K562 (cell line): Measurements from ENCODE around the gene CTTNBP2NL. TPM values are rescaled to one million over a fixed set of nuclear protein-coding genes. Genes with fewer than 3 reads are reported as not detected.

ENCODE experiments used
- ATAC-seq: fragments of 200-7000 bp; cut with Tn5 transposase; 3 replicates; pipeline ENCODE4 v1.9.1; 2020; ENCODE audit warnings: moderate library complexity
- BruUV-seq: library from RNA; stranded (reverse); fragments of 400-500 nt; replicated peaks from 2 replicates; lab custom pipeline; 2021; lab: Mats Ljungman, UMichigan
- CTCF ChIA-PET: fragments of 300-600 bp; formaldehyde crosslinking; extraction: SDS; loops from one replicate; lab custom pipeline; 2021; ENCODE audit warnings: low intra/inter-chr PET ratio; lab: Yijun Ruan, JAX
- POLR2A ChIA-PET: fragments of 300-600, 350-650 bp; sonication (Branson Sonifier 250); formaldehyde crosslinking; extraction: SDS; loops from one replicate; lab custom pipeline; 2021; ENCODE audit warnings: antibody characterized with exemption, inconsistent platforms; lab: Yijun Ruan, JAX
- DNase-seq, 4 experiments: peaks; one replicate each; pipeline versions ENCODE4 v3.0.0 to v3.0.0-alpha.2; 2011 to 2018; ENCODE audit warnings: low spot score in 3 of 4, mixed read lengths in 3 of 4; ENCODE audit errors: extremely low read depth in 1 of 4
- FAIRE-seq: peaks from 2 replicates; lab custom pipeline; 2011; peaks lifted over from hg19 to GRCh38; lab: Jason Lieb, UNC
- H2AFZ ChIP-seq: 2 replicates; pipeline ENCODE4 v1.6.0; 2011; ENCODE audit warnings: low read depth, low read length, control low read depth, inconsistent platforms
- H3K27ac ChIP-seq: fragments of 200-600 bp; 3 replicates; pipeline ENCODE4 v1.8.0; 2011; ENCODE audit warnings: low read depth, mild to moderate bottlenecking, control low read depth, inconsistent platforms, low read length, moderate library complexity, mixed read lengths; ENCODE audit errors: extremely low read depth
- H3K27me3 ChIP-seq, 2 experiments: fragments of 300-600 bp in 1 of 2; 2 replicates in 1 of 2; 3 replicates in 1 of 2; pipeline versions ENCODE4 v1.6.0 to v1.8.0; 2011; ENCODE audit warnings: inconsistent platforms in 2 of 2, low read length in 2 of 2, mild to moderate bottlenecking in 1 of 2, mixed read lengths in 1 of 2, moderate library complexity in 1 of 2; ENCODE audit not compliant: control insufficient read depth in 2 of 2, insufficient read depth in 2 of 2
- H3K36me3 ChIP-seq: fragments of 300-600 bp; 3 replicates; pipeline ENCODE4 v1.8.0; 2011; ENCODE audit warnings: mild to moderate bottlenecking, low read length, inconsistent platforms; ENCODE audit not compliant: control insufficient read depth, insufficient read depth
- H3K4me1 ChIP-seq, 2 experiments: fragments of 200-600 bp in 1 of 2; replicated peaks in 1 of 2; 2 replicates in 1 of 2; 3 replicates in 1 of 2; pipeline versions ENCODE4 v1.5.1 to v1.8.0; 2011; ENCODE audit warnings: inconsistent platforms in 2 of 2, low read length in 2 of 2, mild to moderate bottlenecking in 1 of 2, mixed read lengths in 1 of 2, moderate library complexity in 1 of 2; ENCODE audit not compliant: control insufficient read depth in 2 of 2, insufficient read depth in 2 of 2
- H3K4me2 ChIP-seq: 2 replicates; pipeline ENCODE4 v1.6.1; 2011; ENCODE audit warnings: low read length, control low read depth, inconsistent platforms, mixed read lengths; ENCODE audit not compliant: insufficient read depth
- H3K4me3 ChIP-seq: fragments of 200-600 bp; sonication (generic), shearing (Covaris generic); 2 replicates; pipeline ENCODE4 v1.5.1; 2016; ENCODE audit warnings: control low read depth, inconsistent platforms
- H3K79me2 ChIP-seq: fragments of 200-600 bp; 3 replicates; pipeline ENCODE4 v1.8.0; 2011; ENCODE audit warnings: low read length, inconsistent platforms; ENCODE audit not compliant: control insufficient read depth, insufficient read depth
- H3K9ac ChIP-seq, 2 experiments: 2 replicates each; pipeline versions ENCODE4 v1.6.0 to v1.6.1; 2011; ENCODE audit warnings: low read depth in 2 of 2, low read length in 2 of 2, control low read depth in 1 of 2, inconsistent platforms in 1 of 2, mild to moderate bottlenecking in 1 of 2, mixed read lengths in 1 of 2; ENCODE audit not compliant: insufficient read depth in 1 of 2
- H3K9me1 ChIP-seq: one replicate; pipeline ENCODE4 v1.6.0; 2011; ENCODE audit warnings: inconsistent platforms, mild to moderate bottlenecking, low read length, moderate library complexity; ENCODE audit not compliant: control insufficient read depth, insufficient read depth
- H3K9me3 ChIP-seq: replicated peaks from 2 replicates; pipeline ENCODE4 v1.5.1; 2011; ENCODE audit warnings: low read depth, low read length, inconsistent platforms; ENCODE audit not compliant: control insufficient read depth, insufficient read depth
- H4K20me1 ChIP-seq: replicated peaks from 2 replicates; pipeline ENCODE4 v1.6.1; 2011; ENCODE audit warnings: low read length, inconsistent platforms, mixed read lengths; ENCODE audit not compliant: control insufficient read depth, insufficient read depth
- CBX2 ChIP-seq: fragments of 200-600 bp; sonication (generic); IDR thresholded peaks from one replicate; pipeline ENCODE4 v1.6.1; 2012; ENCODE audit warnings: mild to moderate bottlenecking, low read length, inconsistent platforms; ENCODE audit not compliant: insufficient read depth, poor library complexity, severe bottlenecking
- CTCF ChIP-seq, 3 experiments: IDR thresholded peaks in 2 of 3; conservative IDR thresholded peaks in 1 of 3; 2 replicates each; pipeline ENCODE4 v1.5.1; 2011 to 2012; ENCODE audit warnings: low read length in 3 of 3, mild to moderate bottlenecking in 3 of 3, control low read depth in 2 of 3, improper control_type of control experiment in 1 of 3, inconsistent platforms in 1 of 3, low read depth in 1 of 3, mixed read lengths in 1 of 3, moderate library complexity in 1 of 3; ENCODE audit not compliant: insufficient read depth in 2 of 3
- MYC ChIP-seq, 2 experiments: fragments of 250-450 bp in 1 of 2; sonication (Bioruptor Pico) in 1 of 2; IDR thresholded peaks; 2 replicates each; pipeline versions ENCODE4 v1.5.1 to v1.6.1; 2012 to 2021; ENCODE audit warnings: low read depth in 2 of 2, borderline replicate concordance in 1 of 2, improper control_type of control experiment in 1 of 2, low read length in 1 of 2, mild to moderate bottlenecking in 1 of 2, moderate library complexity in 1 of 2
- TAL1 ChIP-seq: fragments of 450-650 bp; IDR thresholded peaks from 2 replicates; pipeline ENCODE4 v1.6.1; 2016; ENCODE audit warnings: mild to moderate bottlenecking
- TOE1 ChIP-seq, 2 experiments: fragments of 450-650 bp in 1 of 2; sonication (generic) in 1 of 2; formaldehyde crosslinking in 1 of 2; IDR thresholded peaks; 2 replicates each; pipeline versions ENCODE4 v1.7.1 to v1.8.0; 2016 to 2022; ENCODE audit warnings: borderline replicate concordance in 2 of 2, mild to moderate bottlenecking in 2 of 2, antibody characterized with exemption in 1 of 2, inconsistent platforms in 1 of 2, low read depth in 1 of 2, missing genetic modification reagents in 1 of 2, moderate library complexity in 1 of 2
- ZBTB1 ChIP-seq: sonication (generic); formaldehyde crosslinking; IDR thresholded peaks from 2 replicates; pipeline ENCODE4 v1.8.1; 2023; ENCODE audit warnings: missing genetic modification reagents, low read depth, mild to moderate bottlenecking, borderline replicate concordance
- ZBTB11 ChIP-seq, 3 experiments: fragments of 200-800 bp in 1 of 3; fragments of 250-450 bp in 1 of 3; fragments of 450-650 bp in 1 of 3; sonication (Bioruptor Pico) in 1 of 3; sonication (Bioruptor generic) in 1 of 3; formaldehyde crosslinking in 1 of 3; IDR thresholded peaks; 2 replicates each; pipeline versions ENCODE4 v1.6.1 to v1.8.0; 2016 to 2022; ENCODE audit warnings: mild to moderate bottlenecking in 2 of 3, missing genetic modification characterization in 2 of 3, missing compliant biosample characterization in 1 of 3, moderate library complexity in 1 of 3
- ZNF707 ChIP-seq: fragments of 250-450 bp; sonication (Bioruptor Pico); conservative IDR thresholded peaks from 2 replicates; pipeline ENCODE4 v1.8.0; 2022; ENCODE audit warnings: inconsistent platforms, mild to moderate bottlenecking, moderate library complexity
- WGBS: fragments of 100-300 bp; shearing (Covaris generic); methylation state at CpG from one replicate; pipeline ENCODE4 v1.1.6; 2016; ENCODE audit warnings: low coverage, mixed read lengths; ENCODE audit not compliant: insufficient coverage; ENCODE audit errors: missing lambda C conversion rate; 5-methylcytosine and 5-hydroxymethylcytosine counted together
- in situ Hi-C: fragments of 300-500 bp; cut with MboI; formaldehyde crosslinking; loops from 4 replicates; pipeline ENCODE4 v1.15.0; 2018; ENCODE audit warnings: inconsistent platforms, mixed read lengths
- intact Hi-C: fragments of 100-400 bp; cut with micrococcal nuclease; formaldehyde crosslinking; loops from 2 replicates; pipeline ENCODE4 v1.14.2; 2022
- polyA plus RNA-seq, 8 experiments: library from polyadenylated mRNA; depleted of rRNA in 4 of 8; stranded (reverse) in 5 of 8; unstranded in 3 of 8; fragments of >200 nt; fragmentation: Nextera tagmentation in 2 of 8; fragmentation: Illumina TruSeq in 1 of 8; extraction: Ambion mirVana in 2 of 8; extraction: Trizol in 1 of 8; gene quantifications; 2 replicates each; pipeline versions ENCODE4 v1.2.1 to v1.2.3, GENCODE V29; 2011 to 2014; ENCODE audit warnings: inconsistent platforms in 1 of 8, missing spikeins in 1 of 8
- total RNA-seq, 7 experiments: library from RNA; depleted of rRNA in 6 of 7; stranded (reverse); fragments of >200 nt in 6 of 7; fragmentation: Illumina TruSeq in 2 of 7; extraction: Trizol in 2 of 7; gene quantifications; 2 replicates each; pipeline versions ENCODE4 v1.2.1 to v1.2.3, GENCODE V29; 2011 to 2021; ENCODE audit warnings: low replicate concordance in 1 of 7

CTTNBP2NL gene
- total and polyA plus RNA-seq, 9 of the 15 experiments (the other 6 are each of a cell fraction or from before 2014, with no cell fraction given) = 0.27 to 1.4 (median 0.62) TPM

DNA sequence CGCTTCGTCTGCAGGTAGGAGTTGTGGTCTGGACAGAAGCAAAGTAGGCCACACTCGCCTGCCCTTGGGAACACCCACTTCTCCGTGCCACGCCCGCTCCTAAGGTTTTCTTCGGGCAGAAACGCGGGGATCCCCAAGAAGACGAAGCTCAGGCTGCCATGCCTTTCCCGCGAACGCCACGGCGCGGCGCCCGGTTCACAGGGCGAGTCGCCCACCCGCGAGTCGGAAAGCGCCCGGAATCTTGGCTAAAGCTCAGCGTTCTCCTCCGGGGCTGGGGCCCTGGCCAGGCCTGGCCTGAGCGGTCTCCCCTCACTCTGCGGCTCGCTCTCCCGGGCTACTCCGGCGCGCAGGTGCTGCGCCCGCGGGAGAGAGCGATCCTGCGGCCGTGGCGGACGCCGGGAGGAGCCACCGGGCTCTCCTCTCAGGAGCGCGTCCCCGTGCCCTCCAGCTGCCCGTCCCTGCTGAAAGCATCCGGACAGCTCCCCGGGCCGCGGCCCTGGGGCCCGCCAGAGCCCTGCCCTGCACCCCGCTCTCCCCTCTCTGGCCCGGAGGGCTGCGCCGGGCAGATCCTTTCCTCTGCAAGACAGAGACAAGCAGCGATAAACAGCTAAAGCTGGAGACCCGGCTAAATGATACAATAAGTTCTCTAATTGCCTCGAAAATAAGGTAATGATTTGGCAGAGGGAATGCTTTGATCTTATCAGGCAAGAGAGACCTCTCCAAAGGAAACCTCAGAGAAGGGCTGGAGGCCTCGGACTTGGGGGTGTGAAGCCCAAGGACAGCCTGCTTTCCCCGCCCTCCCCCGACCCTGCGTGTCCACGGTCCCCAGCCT is 106.0 kb downstream of the CTTNBP2NL start (continued):
- TF ChIP-seq CTCF (IDR thresholded peaks at IDR 0.05 in 2 of 3, conservative IDR thresholded peaks at IDR 0.05 in 1 of 3; ENCODE audit: insufficient read depth in 2 of 3, low read depth in 1 of 3, low read length in 3 of 3) (peak; percentile 68 to 76 (median 76)), MYC (IDR thresholded peaks at IDR 0.05; ENCODE audit: low read depth, low read length) (0 out of 2 replicates have a peak, but pooled peaks have one; percentile 13), MYC (CRISPR knock-in tag; IDR thresholded peaks at IDR 0.05; ENCODE audit: borderline replicate concordance, low read depth) (no peak), ZNF707 (no peak)

GRCh38 chr1:112502826-112503225 is 106.8 kb downstream of the CTTNBP2NL start:
- DNase-seq = peak in 1 of 4 experiments; percentile 5
- Histone ChIP-seq H3K36me3 (no peaks in the 10 kb centered on the region), H3K4me2 (no peak overlapping the region), H3K27ac (no peak overlapping the region), H3K4me3 (no peak overlapping the region), H3K4me1 (peaks cover 0 to 17% of the 10 kb centered on the region in 2 experiments; a peak in 3 of 5 replicates), H3K9me1 (no peaks in the 10 kb centered on the region), H4K20me1 (0 out of 2 replicates have a peak, but pooled peaks cover 4% of the 10 kb centered on the region), H3K9me3 (no peaks in the 10 kb centered on the region), H2AFZ (no peak overlapping the region), H3K79me2 (no peaks in the 10 kb centered on the region), H3K27me3 (peaks cover 38 to 77% of the 10 kb centered on the region in 2 experiments), H3K9ac (no peak overlapping the region)
- 7% methylated on average over 2 of the region's 2 CpGs for WGBS
- intact Hi-C loops (loop anchor here (1.0 kb wide), 1 partner anchor 204 kb away; the partner anchor contains the start of gene RHOC), in situ Hi-C loops (loop anchor here (5.0 kb wide), 1 partner anchor 204 kb away; the partner anchor contains the start of gene RHOC)
- BruUV-seq = no TSS peak
- ATAC-seq = no peak
- FAIRE-seq = no peak
- POLR2A ChIA-PET = interaction anchor here (0.6 to 1.6 kb wide), 3 partner anchors 17 to 218 kb away, joined by 3 to 6 read pairs (median 4); no protein-coding TSS in a partner anchor
- CTCF ChIA-PET = interaction anchor here (1.0 kb wide), 1 partner anchor 113 kb away, joined by 3 read pairs; no protein-coding TSS in a partner anchor
- no peak for TF ChIP-seq CBX2
- TF ChIP-seq ZBTB11 (CRISPR knock-in tag; IDR thresholded peaks at IDR 0.05) = no peak
- TF ChIP-seq TAL1 = no peak
- TF ChIP-seq ZBTB1 (CRISPR knock-in tag) = no peak
- no peak for TF ChIP-seq TOE1 (IDR thresholded peaks at IDR 0.05; ENCODE audit: borderline replicate concordance)
- TF ChIP-seq TOE1 (CRISPR knock-in tag; IDR thresholded peaks at IDR 0.05; ENCODE audit: borderline replicate concordance, low read depth) = no peak
